Fibroblast of skin of abdomen (primary cell): ENCODE measurements around the gene METTL16.

ENCODE experiments used
- DNase-seq: peaks from one replicate; pipeline ENCODE4 v3.0.0-alpha.2; 2013

Gene METTL16

GRCh38 chr17:2378905-2379304 is 132.8 kb downstream of the METTL16 start:
- no peak for DNase-seq

- no peak for DNase-seq
Measured at GRCh38 chr17:2377659-2378058, 134.0 kb downstream of the METTL16 start.

- no peak for DNase-seq
Measured at GRCh38 chr17:2376107-2376506, 135.6 kb downstream of the METTL16 start.

GRCh38 chr17:2375406-2375805 is 136.3 kb downstream of the METTL16 start:
- no peak for DNase-seq

- no peak for DNase-seq
Measured at GRCh38 chr17:2374549-2375285, 137.0 kb downstream of the METTL16 start.

- no peak for DNase-seq
Measured at GRCh38 chr17:2373179-2373578, 138.5 kb downstream of the METTL16 start.

- DNase-seq = no peak
Measured at GRCh38 chr17:2372681-2373080, 139.0 kb downstream of the METTL16 start.

GRCh38 chr17:2372180-2372579 is 139.5 kb downstream of the METTL16 start:
- DNase-seq = no peak

GRCh38 chr17:2371183-2372130 is 140.2 kb downstream of the METTL16 start:
- no peak for DNase-seq

- no peak for DNase-seq
Measured at GRCh38 chr17:2370211-2370589, 141.5 kb downstream of the METTL16 start.

- DNase-seq = no peak
Measured at GRCh38 chr17:2369551-2370210, 142.0 kb downstream of the METTL16 start.

- DNase-seq = no peak
Measured at GRCh38 chr17:2369039-2369438, 142.6 kb downstream of the METTL16 start.

- DNase-seq = no peak
Measured at GRCh38 chr17:2368359-2368758, 143.3 kb downstream of the METTL16 start.

GRCh38 chr17:2366747-2367494 is 144.8 kb downstream of the METTL16 start:
- DNase-seq = no peak
